GM19455 (cell line): ENCODE results near the gene CLDN3.

Experiments
- ATAC-seq: cut with Tn5 transposase; IDR thresholded peaks from one replicate; pipeline ENCODE4 v1.9.1; 2021; ENCODE audit not compliant: unreplicated experiment

Gene CLDN3

DNA sequence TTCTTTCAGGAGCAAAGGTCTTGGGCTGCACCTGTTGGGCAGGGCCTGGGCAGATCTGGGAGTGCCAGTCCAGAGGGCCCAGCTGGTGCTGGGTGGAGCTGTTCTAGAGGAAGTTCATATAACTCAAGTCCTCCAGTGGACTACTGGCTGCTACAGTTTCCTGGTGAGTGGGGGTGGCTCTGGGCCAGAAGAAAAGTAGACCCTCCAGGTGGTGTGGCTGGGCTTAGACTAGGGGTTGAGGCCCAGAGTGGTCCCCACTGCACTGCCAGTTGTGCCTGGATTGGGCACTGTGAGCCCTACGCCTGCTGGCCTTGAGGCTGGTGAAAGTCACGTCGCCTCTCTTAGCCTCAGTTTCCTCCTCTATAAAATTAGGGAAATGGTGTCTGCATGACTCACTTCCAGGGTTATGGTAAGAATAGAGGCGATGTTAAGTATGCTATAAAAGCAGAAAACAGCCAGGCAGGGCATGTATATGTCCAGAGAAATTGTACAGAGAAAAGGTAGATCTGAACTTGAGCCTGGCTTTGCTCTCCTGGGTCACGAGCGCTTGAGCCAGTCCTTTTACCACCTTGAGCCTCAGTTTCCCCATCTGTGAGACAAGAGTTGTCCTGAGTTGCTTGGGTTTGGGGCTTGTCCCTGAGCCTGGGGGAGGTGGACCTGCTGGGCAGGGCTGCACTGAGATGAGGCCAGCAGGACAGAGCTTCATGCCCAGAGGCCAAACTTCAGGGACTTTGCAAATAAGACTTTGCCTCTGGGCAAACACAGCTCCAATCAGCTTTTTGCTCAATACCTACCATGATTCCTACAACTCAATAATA, 3.8 kb upstream of the CLDN3 start:
- no peak for ATAC-seq

DNA sequence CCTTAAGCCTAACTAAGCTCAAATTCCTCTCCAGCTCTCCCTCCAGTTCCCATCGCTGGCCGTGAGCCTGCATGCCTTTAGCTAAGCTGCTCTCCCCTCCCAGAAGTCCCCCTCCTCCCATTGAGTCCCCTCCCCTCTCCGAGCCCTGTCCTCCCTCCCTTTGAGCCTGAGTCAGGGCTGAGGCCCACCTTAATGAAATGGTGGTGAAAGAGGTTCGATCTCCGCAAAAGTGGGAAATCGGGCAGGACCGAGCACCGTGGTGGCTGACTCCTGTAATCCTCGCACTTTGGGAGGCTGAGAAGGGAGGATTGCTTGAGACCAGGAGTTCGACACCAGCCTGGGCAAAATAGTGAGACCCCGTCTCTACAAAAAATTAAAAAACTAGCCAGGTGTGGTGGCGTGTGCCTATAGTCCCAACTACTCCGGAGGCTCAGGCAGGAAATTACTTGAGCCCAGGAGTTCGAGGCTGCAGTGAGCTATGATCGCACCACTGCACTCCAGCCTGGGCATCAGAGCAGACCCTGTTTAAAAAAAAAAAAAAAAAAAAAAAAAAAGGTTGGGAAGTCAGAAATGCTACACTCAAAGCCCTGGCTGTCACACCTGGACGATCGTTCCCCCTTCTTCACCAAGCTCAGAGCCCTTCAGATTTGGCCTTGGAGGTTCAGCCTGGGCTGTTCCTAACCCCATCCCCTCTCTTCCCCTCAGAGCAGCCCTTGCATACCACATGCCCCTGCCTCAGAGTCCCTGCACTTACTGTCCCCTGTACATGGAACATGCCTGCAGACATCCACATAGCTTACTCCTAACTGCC, 995 bp upstream of the CLDN3 start:
- ATAC-seq = no peak

DNA sequence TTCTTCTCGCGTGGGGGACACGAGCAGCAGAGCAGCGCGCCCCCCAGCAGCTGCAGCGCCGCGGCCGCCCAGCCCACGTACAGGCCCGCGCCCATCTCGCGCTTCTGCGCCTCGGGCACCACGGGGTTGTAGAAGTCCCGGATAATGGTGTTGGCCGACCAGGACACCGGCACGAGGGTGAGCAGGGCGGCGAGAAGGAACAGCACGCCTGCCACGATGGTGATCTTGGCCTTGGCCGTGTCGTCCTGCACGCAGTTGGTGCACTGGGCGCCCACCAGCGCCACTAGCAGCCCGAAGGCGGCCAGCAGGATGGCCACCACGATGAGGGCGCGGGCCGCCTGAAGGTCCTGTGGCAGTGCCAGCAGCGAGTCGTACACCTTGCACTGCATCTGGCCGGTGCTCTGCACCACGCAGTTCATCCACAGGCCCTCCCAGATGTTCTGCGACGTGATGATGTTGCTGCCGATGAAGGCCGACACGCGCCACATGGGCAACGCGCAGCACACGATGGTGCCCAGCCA, 529 bp downstream of the CLDN3 start:
- no peak for ATAC-seq

DNA sequence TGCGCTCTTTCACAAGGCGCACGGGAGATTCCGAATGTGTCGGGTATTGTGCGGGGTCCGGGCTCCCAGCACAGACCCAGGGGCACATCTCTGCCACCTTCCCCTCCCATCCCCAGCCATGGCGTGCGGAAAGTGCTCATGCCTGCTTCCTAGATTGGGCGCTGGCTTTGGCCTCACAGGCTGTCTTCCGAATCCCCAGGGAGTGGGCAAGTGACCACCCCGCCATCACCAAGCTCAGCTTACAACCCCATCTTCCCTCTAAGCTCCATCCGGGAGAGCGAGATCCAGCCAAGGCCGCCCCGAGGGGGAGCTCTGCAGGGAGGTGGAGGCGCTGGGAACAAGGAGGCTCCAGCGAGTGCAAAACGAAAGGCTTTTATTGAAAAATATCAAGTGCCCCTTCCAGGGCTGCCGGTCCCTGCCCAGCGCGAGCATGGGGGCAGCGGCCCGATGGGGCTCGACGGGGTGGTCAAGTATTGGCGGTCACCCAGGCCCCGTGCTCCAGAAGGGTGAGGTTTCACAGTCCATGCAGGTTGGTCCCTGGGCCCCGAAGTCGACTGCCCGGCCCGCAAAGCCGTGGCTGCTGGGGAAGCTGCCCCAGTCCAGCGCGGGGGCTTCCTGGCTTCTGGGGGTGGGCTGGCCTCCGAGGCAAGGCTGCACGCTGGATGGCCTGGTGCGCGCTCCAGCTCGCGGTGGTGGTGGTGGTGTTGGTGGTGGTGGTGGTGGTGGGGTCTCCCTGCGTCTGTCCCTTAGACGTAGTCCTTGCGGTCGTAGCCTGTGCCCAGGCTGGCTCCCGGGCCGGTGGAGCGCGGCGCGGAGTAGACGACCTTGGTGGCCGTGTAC, 1.2 kb downstream of the CLDN3 start:
- no peak for ATAC-seq

DNA sequence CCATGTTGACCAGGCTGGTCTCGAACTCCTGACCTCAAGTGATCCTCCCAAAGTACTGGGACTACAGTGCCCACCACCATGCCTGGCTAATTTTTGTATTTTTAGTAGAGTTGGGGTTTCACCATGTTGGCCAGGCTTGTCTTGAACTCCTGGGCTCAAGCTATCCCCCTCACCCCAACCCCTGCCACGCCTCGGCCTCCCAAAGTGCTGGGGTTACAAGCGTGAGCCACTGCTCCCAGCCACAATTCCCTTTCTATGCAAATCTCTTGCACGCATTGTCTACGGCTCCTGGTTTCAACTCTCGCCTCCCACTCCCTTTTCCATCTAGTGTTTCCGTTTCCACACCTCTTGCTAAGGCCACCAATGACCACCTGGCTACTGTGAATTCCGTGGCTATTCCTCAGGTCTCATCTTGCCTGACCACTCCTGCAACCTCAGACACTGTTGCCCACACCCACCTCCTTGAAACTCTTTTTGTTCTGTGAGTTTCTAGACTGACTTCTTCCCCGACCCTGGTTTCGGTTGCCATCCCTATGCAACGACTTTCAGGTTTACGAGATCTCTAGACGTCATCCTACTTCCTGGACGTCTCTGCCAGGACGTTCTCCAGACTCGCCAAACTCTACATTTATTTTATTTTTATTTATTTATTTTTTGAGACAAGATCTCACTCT, 3.4 kb downstream of the CLDN3 start:
- no peak for ATAC-seq

DNA sequence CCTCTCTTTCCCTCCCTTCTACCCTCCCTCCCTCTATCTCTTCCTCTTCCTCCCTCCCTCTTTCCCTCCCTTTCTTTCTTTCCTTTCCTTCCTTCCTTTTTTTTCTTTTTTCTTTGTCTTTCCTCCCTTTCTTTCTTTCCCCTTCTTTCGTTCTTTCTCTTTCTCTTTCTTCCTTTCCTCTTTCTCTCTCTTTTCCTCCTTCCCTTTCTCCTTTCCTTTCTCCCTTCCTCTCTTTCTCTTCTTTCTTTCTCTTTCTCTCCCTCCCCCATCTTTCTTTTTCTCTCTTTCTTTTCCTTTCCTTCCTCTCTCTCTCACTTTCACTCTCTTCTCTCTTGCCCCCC, 7.4 kb downstream of the CLDN3 start:
- ATAC-seq = no peak

DNA sequence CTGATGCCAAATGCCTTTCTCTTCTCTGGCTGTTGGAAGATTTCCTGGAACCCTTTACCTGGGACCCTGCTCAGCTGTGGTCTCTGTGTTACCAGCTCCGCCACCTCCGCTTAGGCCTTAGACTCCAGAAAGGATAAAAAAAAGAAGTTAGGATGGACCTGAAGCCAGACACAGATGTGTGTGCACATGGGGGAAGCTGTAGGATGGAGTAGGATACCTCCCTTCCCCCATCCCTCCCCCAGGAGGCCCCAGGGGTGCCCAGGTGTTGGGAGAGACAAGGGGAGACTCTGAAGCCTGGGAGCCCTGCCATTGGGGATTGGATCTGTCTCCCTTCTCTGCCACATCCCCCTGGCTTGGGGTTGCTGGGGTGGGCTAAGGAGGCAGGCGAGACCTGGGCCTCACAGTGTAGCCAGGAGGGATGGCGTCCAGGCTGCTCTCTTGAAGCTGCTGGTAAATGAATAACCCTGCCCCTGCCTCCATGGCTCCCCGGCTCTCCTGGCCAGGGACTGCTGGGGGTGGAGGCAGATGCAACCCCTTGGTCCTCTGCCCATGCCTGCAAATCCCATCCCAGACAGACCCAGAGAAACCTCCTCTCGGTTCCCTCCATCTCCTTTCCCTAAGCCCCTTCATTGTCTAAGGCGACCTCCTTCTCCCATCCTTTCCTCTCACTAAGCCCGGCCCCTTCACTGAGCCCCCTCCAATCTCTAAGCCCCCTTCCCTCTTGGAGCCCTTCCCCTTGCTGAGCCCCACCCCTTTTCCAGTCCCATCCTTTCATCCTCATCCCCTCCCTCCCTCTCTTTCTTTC, 8.0 kb downstream of the CLDN3 start:
- ATAC-seq = no peak

DNA sequence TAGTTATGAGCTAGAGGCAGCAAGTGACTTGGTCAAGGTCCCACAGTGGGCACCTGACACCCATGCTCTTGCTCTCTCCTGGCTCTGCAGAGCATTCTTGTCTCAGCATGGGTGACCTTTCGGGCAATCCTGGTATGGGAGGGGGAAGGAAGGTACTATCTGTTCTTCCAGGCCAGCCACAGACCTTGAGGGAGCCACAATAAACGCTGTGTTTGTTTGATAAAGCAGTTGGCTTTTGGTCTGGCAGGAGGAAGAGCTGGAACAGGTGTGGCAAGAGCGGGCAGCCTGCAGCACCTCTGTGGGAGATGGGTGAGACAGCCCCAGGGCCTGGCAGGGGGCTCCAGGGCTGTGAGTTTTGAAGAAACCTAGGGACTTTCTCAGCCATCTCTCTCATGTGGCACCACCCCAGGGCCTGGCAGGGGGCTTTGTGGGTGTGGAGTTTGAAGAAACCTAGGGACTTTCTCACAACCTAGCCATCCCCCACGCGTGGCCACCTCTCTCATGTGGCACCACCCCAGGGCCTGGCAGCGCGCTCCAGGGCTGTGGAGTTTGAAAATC, 11.4 kb downstream of the CLDN3 start:
- ATAC-seq = no peak

DNA sequence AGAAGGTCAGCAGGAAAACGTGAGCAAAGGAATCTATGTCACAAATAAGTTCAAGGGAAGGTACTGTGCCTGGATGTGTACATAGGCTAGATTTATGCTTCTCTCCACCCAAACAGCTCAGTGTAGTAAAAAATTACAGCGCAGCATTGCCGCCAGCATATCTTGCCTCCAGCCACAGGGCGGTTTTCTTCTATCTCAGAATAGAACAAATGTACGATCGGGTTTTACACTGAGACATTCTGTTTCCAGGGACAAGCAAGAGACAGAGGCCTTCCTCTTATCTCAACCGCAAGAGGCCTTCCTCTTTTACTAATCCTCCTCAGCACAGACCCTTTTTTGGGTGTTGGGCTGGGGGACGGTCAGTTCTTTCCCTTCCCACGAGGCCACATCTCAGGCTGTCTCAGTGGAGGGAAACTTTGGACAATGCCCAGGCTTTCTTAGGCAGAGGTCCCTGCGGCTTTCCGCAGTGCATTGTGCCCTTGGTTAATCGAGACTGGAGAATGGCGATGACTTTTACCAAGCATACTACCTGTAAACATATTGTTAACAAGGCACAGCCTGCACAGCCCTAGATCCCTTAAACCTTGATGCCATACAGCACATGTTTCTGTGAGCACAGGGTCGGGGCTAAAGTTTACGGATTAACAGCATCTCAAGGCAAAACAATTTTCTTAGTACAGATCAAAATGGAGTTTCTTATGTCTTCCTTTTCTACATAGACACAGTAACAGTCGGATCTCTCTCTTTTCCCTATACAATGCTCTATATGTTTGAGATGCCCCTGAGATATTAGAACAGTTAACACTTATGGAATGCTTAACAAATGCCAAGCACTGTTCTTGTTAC, 19.9 kb downstream of the CLDN3 start:
- no peak for ATAC-seq

DNA sequence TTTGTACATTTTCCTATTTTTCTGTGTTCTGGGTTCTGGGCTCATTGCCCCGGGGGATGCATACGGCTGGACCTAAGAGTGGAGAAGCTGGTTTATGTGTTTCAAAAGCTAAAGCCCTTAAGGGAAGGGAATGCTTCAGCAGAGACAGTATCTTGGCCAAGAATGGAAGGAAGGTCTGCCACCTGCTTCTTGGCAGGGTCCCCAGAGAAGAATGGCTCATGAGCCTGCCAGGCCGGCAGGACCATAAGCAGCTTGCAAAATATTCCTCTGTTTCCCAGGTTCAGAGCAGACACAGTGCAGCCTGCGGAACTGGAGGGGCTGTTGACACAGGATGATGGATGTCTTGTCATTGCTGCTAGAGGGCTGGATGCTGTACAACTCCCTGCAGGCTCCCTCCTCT, 23.7 kb downstream of the CLDN3 start:
- ATAC-seq = no peak

DNA sequence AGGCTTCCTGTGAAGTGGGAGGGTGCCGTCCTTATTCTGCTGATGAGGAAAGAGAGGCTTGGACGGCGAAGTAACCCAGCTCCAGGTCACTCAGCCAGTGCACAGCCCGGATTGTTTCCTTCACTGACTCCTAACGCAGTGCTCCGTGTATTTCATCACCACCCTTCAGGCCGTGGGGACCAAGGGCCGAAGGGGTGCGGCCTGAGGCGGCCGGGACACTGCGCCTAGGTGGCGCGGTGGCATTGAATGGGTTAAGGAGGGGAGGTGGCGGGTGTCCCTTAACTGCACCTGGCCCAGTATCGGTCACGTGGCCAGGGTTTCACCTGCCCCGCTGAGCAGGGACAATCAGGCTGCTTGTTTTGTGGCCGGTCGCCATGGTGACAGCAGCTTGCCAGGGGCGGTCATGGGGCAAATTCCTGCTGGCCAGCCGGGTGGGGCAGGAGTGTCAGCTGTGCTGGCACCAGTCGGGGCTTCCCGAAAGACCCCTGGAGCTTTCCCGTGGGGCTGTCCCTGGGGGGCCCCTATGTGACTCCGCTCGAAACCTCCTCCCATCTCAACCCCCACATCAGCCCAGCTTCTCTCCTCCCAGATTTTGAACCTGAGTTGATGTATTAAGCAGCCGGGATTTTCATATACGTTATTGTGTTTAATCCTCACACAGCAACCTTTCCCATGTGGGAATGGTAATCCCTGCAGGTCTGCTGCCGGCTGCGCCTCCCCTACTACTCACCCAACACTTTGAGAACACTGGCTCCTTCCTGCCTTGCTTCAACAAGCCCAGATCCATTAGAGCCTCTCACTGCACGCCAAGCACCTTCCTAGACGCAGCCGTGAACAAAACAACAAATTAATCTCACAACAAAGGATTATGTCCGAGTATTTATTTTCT, 27.1 kb downstream of the CLDN3 start:
- ATAC-seq = no peak

DNA sequence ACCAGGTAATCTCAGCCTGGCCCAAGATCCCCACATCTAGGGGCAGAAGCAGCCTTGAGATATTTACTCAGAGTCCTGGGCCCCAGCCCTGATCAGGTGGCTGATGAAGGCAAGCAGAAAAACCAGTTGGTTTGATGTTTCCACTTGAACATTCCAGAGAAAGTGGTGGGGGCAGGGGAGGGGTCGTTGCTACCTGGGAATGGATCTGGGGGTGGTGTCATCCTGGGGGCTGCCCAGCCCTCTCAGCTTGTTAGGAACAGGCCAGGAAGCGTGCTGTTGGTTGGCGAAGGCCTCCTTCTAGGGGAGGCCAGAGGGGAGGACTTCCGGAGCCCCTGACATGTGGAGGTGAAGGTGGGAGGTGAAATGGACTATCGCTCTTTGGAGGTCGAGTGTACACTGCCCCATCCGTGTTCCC, 27.7 kb downstream of the CLDN3 start:
- no peak for ATAC-seq

DNA sequence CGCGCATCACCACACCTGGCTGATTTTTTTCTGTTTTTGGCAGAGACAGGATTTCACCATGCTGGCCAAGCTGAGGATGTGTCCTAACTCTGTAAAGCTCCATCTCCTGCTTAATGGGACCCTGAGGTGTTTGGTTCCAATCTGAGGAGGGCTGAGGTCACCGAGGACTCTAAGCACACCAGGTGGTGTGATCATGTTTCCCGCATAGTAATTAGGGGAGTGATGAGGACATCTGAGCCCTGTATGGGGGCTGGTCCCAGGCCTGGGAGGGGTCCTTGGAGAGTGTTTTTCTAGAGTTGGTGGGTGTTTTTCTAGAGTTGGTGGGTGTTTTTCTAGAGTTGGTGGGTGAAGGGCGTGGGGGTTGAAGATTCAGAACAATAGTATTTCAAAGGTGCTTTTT, 28.5 kb downstream of the CLDN3 start:
- ATAC-seq = no peak

DNA sequence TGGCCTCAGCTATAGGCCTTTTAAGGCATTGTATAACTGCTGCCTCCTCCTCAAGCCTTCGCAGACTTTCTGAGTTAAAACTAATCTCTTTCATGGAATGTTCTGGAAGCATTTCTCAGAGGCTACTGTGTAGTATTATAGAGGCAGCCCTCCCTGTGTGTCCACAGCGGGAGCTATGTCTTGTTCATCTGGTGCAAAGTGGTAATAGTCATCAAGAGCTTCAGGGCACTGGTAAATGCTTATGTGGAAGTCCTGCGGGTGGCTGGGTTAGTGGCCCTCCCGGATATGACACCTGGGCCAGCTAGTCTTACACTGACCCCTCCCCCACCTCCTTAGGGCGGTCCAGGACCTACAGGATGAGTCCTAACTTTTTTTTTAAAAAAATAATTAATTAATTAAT, 29.3 kb downstream of the CLDN3 start:
- no peak for ATAC-seq

DNA sequence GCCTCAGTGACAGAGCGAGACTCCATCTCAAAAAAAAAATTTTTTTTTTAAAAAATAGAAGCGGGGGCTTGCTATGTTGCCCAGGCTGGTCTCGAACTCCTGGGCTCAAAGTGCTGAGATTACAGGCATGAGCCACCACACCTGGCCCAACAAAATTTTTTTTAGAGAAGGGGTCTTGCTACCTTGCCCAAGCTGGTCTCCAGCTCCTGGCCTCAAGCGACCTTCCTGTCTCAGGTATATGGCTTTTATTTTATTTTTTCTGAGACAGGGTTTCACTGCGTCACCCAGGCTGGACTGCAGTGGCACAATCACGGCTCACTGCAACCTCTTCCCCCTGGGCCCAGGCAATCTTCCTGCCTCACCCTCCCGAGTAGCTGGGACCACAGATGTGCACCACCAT, 29.9 kb downstream of the CLDN3 start:
- no peak for ATAC-seq

DNA sequence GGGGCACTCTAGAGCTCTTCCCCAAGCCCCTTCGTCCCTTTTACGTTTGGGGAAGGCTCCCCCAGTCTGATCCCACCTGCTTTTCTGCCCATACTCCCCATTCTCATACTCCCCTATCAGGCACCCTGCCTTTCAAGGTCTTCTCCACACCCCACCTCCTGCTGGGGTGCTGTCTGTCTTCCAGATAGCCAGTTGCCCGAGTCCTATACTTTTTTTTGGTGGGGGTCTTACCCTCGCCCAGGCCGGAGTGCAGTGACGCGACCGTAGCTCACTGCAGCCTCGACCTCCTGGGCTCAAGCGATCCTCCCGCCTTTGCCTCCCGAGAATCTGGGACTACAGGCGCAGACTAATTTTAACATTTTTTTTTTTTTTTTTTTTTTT, 30.7 kb downstream of the CLDN3 start:
- ATAC-seq = no peak

DNA sequence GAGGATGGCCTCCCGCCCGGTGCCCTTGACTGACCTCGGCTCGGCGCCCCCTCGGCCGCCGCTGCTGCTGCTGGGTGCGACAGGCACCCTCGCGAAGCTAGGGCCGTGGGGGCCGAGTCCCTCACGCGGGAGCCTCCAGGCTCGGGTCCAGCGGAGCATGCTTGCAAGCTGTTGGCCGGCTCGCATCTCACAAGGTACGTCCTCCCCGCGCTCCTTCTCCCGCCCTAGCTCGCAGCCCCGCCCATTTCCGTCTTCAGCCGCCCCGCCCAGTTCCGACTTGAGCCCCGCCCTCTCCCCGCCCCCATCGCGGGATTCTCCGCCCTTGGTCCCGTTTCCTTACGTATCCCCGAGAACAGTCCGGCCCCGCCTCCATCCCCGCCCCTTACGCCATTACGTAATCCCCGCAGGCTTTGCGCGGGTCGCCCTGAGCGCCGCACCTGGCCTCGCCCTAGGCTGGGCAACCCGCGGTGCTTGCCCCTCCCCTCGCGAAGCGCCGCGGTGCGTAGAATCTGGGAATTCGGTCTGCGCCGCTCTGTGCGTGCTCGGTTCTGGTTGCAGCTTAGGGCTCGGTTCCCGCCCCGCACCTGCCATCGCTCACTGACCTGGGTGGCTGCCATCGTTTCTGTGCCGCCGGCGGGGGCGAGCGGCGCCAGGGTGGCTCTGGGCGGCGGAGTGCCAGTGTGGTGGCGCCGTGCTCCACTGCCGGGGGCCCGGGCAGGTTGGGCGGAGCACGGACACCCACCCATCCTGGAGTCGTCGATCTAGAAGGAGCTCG, 31.3 kb downstream of the CLDN3 start, which contains the start of gene ABHD11:
Gene ABHD11, minus strand, starts transcription at position 191 of the 775 bp plus-strand sequence. Its CDS starts 32 bp downstream, at position 159.
- peak; percentile 85 for ATAC-seq
